LoVo (cell line): ENCODE data around the gene RRH.
"Not testable (repeated sequence)": the region's sequence is repeated elsewhere in the genome, so short reads cannot be mapped to it uniquely, and the experiment has no call there.

Source experiments
- DNase-seq: peaks from one replicate; pipeline ENCODE4 v3.0.0-alpha.2; 2016; ENCODE audit warnings: low spot score

RRH gene

GRCh38 chr4:109827672-109828071, at the start of gene RRH:
Gene RRH (plus strand): TSS chr4:109827972. CDS start chr4:109828028, 56 bp downstream.
- no peak for DNase-seq

- not testable (repeated sequence) for DNase-seq
These were observed 45.7 kb upstream of the RRH start for GRCh38 chr4:109782092-109782491.

GRCh38 chr4:109786846-109787245, 40.9 kb upstream of the RRH start:
- DNase-seq: no peak

GRCh38 chr4:109787807-109788206, 40.0 kb upstream of the RRH start:
- no peak for DNase-seq

DNA sequence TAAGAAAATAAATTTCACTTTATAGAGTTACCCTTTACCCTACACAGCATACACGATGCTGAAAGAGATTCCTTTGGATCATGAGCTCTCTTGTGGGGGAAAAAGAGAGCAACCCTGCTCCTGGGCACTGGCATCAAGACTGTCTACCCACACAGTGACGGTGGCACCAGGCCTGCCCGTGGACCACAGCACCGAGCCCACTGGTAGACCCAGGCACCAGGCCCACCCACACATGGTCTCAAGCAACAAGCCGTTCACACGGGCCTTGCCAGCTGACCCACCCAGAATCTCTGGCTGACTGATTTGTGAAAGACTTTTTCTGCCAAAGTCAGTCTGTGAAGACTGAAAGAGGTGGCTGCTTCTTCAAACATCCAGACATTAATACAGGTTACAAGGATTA, 32.7 kb upstream of the RRH start:
- no peak for DNase-seq

GRCh38 chr4:109798866-109799265, 28.9 kb upstream of the RRH start:
- no peak for DNase-seq

GRCh38 chr4:109801099-109801789, 26.5 kb upstream of the RRH start:
- DNase-seq: no peak

GRCh38 chr4:109801895-109802319, 25.9 kb upstream of the RRH start, which contains the start of gene CFI:
Gene CFI (minus strand): TSS chr4:109801999. CDS start chr4:109801971, 28 bp downstream.
- DNase-seq: peak; percentile 43

- peak; percentile 31 for DNase-seq
These were observed 23.7 kb upstream of the RRH start for GRCh38 chr4:109803924-109804571.

DNA sequence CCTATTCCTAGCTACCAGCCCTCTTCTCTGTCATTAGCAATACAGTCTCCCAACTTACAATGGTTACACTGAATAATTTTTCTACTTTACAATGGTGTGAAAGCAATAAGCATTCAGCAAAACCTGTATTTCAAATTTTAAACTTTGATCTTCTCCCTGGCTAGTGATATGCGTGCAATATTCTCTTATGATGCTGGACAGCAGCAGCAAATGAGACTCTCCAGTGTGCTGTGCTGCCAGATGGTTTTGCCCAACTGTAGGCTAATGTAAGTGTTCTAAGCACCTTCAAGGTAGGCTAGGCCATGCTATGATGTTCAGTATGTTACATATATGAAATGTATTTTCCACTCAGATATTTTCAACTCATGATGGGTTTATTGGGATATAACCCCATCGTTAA, 18.1 kb upstream of the RRH start:
- DNase-seq: no peak

GRCh38 chr4:109810552-109811387, 17.0 kb upstream of the RRH start:
- DNase-seq: no peak

GRCh38 chr4:109811707-109812106, 16.1 kb upstream of the RRH start:
- no peak for DNase-seq

DNA sequence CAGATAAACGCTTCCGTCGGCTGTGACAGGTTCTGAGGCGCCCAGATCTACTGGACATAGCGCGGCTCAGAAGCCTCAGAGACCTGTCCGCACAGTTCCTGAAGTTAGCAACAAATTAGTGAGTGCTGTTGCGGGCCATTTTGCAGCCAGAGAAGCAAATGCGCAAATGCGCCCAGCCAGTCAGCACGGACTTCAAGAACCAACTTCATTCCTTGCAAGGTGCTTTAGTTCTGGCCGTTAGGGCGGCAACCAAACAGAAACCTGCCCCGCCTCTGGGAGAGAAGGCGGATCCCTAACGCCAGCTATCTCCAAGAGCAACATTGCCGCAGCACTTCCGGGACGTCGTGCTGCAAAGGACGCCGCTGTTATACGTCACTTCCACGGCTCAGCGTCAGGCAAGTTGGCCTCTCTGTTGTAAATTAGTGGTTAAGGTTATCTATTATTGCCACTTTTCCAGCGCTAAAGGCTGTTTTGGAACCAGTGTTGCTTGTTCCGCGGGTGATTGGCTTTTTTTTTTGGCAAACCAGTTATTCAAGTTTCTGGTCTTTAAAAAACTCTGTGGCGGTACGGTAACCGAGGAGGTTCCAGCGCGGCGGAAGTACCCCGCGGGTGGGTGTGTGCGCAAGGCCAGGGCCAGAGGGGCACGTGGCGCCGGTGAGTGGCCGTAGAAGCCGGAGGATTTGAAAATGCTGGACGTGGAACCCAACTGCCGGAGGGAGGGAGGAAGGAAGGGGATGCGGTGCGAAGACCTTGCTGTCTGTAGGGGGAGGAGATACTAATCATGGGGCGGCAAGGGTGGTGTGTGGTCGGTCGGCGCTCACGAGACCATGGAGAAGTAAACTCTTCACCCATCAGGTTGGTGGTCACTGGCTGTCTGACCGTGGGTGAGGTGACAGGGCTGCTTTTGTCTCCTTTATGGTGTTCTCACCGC, 12.4 kb upstream of the RRH start, which contains the start of gene GAR1:
GAR1 (plus strand) TSS at position 612 of the 931 bp plus-strand sequence. CDS start 403 bp downstream, outside the sequence.
- DNase-seq: peak; percentile 95

- no peak for DNase-seq
These were observed 11.7 kb upstream of the RRH start for GRCh38 chr4:109816082-109816442.

DNA sequence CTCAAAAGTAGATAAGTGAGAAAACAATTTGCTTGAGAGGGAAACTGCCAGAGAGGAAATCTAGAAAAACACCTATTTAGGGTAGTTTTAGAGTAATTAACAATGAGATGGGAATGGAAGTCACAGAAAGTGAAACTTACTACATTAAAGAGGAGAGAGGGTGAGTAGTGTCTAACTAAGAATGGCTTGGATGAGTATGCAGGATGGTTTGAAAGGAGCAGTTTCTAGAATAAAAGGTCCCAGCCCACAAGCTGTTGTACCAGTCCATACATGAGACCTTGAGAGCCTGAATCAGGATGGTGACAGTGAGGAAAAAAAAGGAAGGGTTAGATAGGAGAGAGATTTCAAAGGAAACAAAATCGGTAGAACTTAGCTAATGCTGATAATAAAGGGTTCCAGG, 10.9 kb upstream of the RRH start:
- DNase-seq: no peak

- no peak for DNase-seq
These were observed 9.5 kb upstream of the RRH start for GRCh38 chr4:109818268-109818667.

GRCh38 chr4:109820563-109820962, 7.2 kb upstream of the RRH start:
- DNase-seq: no peak

GRCh38 chr4:109821185-109821584, 6.6 kb upstream of the RRH start:
- no peak for DNase-seq

DNA sequence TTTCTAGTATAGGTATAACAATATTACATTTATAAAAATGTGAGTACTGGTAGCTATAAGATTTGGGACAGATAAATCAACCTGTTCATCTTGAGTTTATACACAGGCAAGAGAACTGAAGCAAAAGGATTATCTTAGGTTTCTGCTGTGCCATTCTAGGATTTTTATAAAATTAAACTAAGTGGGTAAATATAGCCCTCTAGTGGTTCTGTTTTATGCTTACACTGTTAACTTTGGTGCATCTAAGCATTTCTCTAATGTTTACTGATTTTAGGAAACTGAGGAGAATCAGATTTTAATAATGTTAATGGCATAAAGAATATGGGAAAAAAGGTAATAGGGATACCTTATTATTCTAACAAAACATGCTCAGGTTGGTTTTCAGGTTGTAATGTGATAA, 1.1 kb upstream of the RRH start:
- no peak for DNase-seq

DNA sequence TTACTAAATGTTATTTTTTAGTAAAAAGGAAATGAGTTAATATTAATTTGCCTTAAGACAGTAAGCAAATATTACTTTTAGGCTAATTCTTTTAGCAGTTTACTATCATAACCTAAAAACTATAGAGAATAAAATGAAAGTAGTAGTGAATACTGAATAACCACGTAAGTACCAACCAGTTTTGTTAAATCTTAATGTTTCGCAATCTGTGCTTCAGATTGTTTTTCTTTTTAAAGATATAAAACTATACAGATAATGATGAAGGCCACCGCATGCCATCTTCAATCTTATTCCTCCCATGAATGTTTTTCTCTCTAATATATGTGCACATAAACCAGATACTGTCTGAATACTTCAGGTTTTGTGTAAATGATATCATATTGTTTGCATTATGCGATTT, 6.0 kb downstream of the RRH start:
- DNase-seq: no peak

GRCh38 chr4:109836985-109837384, 9.2 kb downstream of the RRH start:
- DNase-seq: no peak
